ENCODE results near the gene MLXIP.

The MLXIP gene

GRCh38 chr12:122090759-122091515, 12.4 kb downstream of the MLXIP start:
- H3K9ac ChIP-seq (ENCODE audit: low read depth, low read length), result no peak overlapping the region
- peaks cover 21% of the 10 kb centered on the region for H3K4me1 ChIP-seq (ENCODE audit: insufficient read depth, low read length)
- H3K9me3 ChIP-seq (ENCODE audit: control insufficient read depth, insufficient read depth, low read length), result no peaks in the 10 kb centered on the region
- no peaks in the 10 kb centered on the region for H3K36me3 ChIP-seq (ENCODE audit: insufficient read depth, low read length)

GRCh38 chr12:122093098-122093883, 14.7 kb downstream of the MLXIP start:
- no peaks in the 10 kb centered on the region for H3K9me3 ChIP-seq (ENCODE audit: control insufficient read depth, insufficient read depth, low read length)
- H3K36me3 ChIP-seq (ENCODE audit: insufficient read depth, low read length), result no peaks in the 10 kb centered on the region
- H3K4me1 ChIP-seq (ENCODE audit: insufficient read depth, low read length), result peaks cover 24% of the 10 kb centered on the region
- H3K9ac ChIP-seq (ENCODE audit: low read depth, low read length), result no peak overlapping the region

DNA sequence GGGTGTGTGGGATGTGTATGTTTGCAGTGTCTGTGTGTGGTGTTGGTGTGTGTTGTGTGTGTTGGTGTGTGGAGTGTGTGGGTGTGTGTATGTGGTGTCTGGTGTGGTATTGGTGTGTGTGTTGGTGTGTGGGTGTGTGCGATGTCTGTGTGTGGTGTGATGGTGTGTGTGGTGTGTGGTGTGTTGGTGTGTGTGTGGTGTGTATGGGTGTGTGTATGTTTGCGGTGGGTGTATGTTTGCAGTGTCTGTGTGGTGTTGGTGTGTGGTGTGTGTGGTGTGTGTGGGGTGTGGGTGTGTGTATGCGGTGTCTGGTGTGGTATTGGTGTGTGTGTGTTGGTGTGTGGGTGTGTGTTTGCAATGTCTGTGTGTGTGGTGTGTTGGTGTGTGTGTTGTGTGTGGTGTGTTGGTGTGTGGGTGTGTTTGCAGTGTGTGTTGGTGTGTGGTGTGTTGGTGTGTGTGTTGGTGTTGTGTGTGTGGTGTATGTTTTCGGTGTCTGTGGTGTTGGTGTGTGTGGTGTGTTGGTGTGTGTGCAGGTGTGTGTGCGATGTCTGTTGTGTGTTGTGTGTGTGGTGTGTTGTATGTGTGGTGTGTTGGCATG, 15.7 kb downstream of the MLXIP start:
- peaks cover 20% of the 10 kb centered on the region for H3K4me1 ChIP-seq (ENCODE audit: insufficient read depth, low read length)
- H3K9me3 ChIP-seq (ENCODE audit: control insufficient read depth, insufficient read depth, low read length), result no peaks in the 10 kb centered on the region
- H3K36me3 ChIP-seq (ENCODE audit: insufficient read depth, low read length), result no peaks in the 10 kb centered on the region
- no peak overlapping the region for H3K9ac ChIP-seq (ENCODE audit: low read depth, low read length)

DNA sequence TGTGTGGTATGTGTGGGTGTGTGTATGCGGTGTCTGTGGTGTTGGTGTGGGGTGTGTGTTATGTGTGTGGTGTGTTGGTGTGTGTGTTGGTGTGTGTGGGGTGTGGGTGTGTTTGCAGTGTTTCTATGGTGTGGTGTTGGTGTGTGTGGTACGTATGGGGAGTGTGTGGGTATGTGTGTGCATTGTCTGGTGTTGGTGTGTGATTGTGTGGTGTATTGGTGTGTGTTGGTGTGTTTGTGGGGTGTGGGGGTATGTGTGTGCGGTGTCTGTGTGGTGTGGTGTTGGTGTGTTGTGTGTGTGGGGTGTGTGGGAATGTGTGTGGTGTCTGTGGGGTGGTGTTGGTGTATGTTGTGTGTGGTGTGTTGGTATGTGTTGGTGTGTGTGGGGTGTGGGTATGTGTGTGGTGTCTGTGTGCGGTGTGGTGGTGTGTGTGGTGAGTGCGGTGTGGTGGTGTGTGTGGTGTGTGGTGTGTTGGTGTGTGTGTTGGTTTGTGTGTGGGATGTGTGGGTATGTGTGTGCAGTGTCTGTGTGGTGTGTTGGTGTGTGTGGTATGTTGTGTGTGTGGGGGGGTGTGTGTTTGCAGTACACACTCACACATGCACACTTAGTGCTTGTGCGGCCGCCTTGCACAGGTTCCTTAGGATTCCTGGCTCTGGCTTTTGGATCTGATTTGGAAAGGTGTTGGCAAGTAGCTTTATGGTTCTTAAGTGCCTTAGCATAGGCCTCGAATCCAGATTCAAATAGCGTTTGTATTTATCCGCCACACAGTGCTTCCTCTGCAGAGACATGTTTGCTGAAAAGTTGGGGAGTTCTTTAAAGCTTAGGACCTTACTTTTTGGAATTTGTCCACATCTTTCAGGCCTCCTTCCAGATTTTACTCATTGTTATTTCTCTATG, 16.4 kb downstream of the MLXIP start:
- no peaks in the 10 kb centered on the region for H3K36me3 ChIP-seq (ENCODE audit: insufficient read depth, low read length)
- no peak overlapping the region for H3K9ac ChIP-seq (ENCODE audit: low read depth, low read length)
- H3K4me1 ChIP-seq (ENCODE audit: insufficient read depth, low read length), result peaks cover 20% of the 10 kb centered on the region
- H3K9me3 ChIP-seq (ENCODE audit: control insufficient read depth, insufficient read depth, low read length), result no peaks in the 10 kb centered on the region

- no peak overlapping the region for H3K9ac ChIP-seq (ENCODE audit: low read depth, low read length)
- H3K4me1 ChIP-seq (ENCODE audit: insufficient read depth, low read length), result peaks cover 22% of the 10 kb centered on the region
- H3K36me3 ChIP-seq (ENCODE audit: insufficient read depth, low read length), result no peaks in the 10 kb centered on the region
- no peaks in the 10 kb centered on the region for H3K9me3 ChIP-seq (ENCODE audit: control insufficient read depth, insufficient read depth, low read length)
Observed at GRCh38 chr12:122096014-122096413, 17.5 kb downstream of the MLXIP start.

- H3K4me1 ChIP-seq (ENCODE audit: insufficient read depth, low read length), result peaks cover 22% of the 10 kb centered on the region
- no peak overlapping the region for H3K9ac ChIP-seq (ENCODE audit: low read depth, low read length)
- no peaks in the 10 kb centered on the region for H3K9me3 ChIP-seq (ENCODE audit: control insufficient read depth, insufficient read depth, low read length)
- H3K36me3 ChIP-seq (ENCODE audit: insufficient read depth, low read length), result no peaks in the 10 kb centered on the region
Observed at GRCh38 chr12:122096591-122097149, 18.1 kb downstream of the MLXIP start.

DNA sequence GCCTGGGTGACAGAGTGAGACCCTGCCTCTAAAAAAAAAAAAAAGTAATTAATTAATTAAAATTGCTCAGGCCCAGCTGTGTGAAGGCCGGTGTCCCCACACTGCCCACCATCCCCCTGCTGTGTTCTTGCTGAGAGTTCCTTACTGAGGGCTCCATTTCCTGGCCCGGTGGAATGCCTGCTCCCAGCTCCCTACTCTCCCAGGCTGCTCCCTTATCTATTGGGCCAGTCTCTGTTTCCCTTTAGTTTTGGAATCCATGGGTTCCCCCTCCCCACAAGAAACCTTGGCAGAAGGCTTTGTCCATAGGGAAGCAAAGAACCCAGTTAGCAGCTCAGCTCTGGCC, 19.0 kb downstream of the MLXIP start:
- peaks cover 22% of the 10 kb centered on the region for H3K4me1 ChIP-seq (ENCODE audit: insufficient read depth, low read length)
- H3K36me3 ChIP-seq (ENCODE audit: insufficient read depth, low read length), result no peaks in the 10 kb centered on the region
- H3K9me3 ChIP-seq (ENCODE audit: control insufficient read depth, insufficient read depth, low read length), result no peaks in the 10 kb centered on the region
- H3K9ac ChIP-seq (ENCODE audit: low read depth, low read length), result no peak overlapping the region

DNA sequence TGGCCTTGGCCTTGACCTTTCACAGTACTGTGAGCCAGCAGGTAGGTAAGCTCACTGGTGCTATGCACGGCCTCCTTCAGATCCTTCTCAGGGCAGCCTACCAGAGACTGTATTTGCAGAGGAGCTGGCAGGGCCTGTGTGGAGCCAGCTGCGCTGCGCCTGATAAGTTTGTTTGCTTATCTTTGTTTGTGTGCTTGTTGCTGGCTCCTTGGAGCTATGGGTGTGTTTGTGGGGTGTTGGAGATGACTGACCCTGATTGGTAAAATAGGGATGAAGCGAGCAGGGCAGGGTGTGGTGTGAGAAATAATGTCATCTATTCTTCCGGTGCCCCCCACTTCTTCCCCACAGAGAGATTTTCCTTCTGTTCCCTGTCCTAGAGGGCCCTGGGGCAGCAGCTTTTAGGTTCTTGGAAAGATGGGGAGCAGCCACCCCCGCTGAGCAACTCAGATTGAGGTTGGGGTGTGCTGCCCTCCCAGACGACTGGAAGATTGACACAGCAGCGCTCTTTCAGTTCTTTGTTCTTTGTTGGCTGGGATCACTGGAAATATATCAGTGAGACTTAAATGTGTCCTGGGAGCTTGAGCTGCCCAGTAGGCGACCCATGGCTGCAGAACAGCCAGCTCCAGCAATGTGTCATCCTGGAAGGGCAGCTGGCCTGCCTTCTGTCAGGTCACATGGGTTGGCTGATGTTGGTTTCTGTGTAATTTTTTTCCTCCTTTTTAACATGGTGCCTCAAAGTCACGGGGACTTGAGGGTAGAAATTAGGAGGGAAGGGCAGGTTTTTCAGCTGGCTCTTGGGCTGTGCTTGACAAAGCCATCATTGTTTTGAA, 19.6 kb downstream of the MLXIP start:
- Histone ChIP-seq H3K4me1 (ENCODE audit: insufficient read depth, low read length) (peaks cover 22% of the 10 kb centered on the region), H3K9me3 (ENCODE audit: control insufficient read depth, insufficient read depth, low read length) (no peaks in the 10 kb centered on the region), H3K36me3 (ENCODE audit: insufficient read depth, low read length) (no peaks in the 10 kb centered on the region), H3K9ac (ENCODE audit: low read depth, low read length) (no peak overlapping the region)

DNA sequence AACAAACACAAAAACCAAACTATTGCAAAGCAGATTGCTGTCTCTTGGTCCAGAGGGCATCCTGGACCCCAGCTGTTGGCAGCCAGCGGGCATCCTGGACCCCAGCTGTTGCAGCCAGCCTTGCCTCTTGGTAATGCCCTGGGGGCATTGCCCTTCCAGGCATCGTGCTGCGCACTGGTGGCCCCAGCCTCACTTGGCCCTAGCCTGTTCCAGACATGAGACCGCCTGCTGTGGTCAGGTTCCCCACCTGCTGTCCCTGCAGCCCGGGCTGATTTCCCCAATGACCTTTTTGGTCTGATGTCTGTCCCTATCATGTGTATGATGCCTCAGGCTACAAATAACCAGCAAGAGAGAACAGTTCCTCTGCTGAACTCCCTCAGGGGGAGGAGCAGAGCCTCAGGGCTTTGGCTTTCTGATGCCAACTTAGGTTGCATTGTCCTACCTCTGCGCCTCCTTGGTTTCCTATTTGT, 20.8 kb downstream of the MLXIP start:
- Histone ChIP-seq H3K4me1 (ENCODE audit: insufficient read depth, low read length) (peaks cover 22% of the 10 kb centered on the region), H3K36me3 (ENCODE audit: insufficient read depth, low read length) (no peaks in the 10 kb centered on the region), H3K9me3 (ENCODE audit: control insufficient read depth, insufficient read depth, low read length) (no peaks in the 10 kb centered on the region), H3K9ac (ENCODE audit: low read depth, low read length) (no peak overlapping the region)

DNA sequence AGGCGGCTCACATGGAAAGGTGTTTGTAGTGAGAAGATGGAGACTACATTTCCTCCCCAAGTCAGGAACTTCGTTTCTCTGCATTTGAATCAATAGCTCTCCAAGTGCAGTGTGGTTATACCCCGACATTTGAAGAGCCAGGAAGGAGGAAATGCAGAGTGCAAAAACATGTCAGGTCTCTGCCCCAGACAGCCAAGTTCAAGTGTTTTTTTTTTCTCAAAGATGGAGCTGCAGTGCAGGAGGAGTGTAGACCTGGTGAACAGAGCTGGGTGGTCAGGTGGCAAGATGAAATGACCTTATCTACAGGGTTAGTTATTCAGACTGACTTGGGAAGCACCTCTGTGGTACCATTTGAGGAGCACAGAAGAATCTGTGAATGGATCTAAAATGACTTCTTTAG, 21.3 kb downstream of the MLXIP start:
- Histone ChIP-seq H3K36me3 (ENCODE audit: insufficient read depth, low read length) (no peaks in the 10 kb centered on the region), H3K9me3 (ENCODE audit: control insufficient read depth, insufficient read depth, low read length) (no peaks in the 10 kb centered on the region), H3K4me1 (ENCODE audit: insufficient read depth, low read length) (peaks cover 22% of the 10 kb centered on the region), H3K9ac (ENCODE audit: low read depth, low read length) (no peak overlapping the region)

- Histone ChIP-seq H3K4me1 (ENCODE audit: insufficient read depth, low read length) (peaks cover 22% of the 10 kb centered on the region), H3K9ac (ENCODE audit: low read depth, low read length) (no peak overlapping the region), H3K9me3 (ENCODE audit: control insufficient read depth, insufficient read depth, low read length) (no peaks in the 10 kb centered on the region), H3K36me3 (ENCODE audit: insufficient read depth, low read length) (no peaks in the 10 kb centered on the region)
Observed at GRCh38 chr12:122100568-122100967, 22.0 kb downstream of the MLXIP start.

DNA sequence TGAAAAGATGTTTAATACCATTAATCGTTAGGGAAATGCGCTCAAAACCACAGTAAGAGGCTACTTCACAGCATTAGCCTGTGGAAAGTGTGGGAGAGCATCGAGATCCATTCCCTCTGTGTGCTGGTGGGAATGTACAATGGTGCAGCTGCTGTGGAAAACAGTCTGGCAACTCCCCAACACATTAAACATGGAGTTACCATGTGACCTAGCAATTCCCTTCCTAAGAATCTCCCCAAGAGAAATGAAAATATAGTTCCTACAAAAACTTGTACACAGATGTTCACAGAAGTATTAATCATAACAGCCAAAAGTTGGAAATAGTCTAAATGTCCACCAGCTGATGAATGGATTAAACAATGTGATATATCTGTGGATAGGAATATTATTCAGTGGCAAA, 23.8 kb downstream of the MLXIP start:
- Histone ChIP-seq H3K9me3 (ENCODE audit: control insufficient read depth, insufficient read depth, low read length) (no peaks in the 10 kb centered on the region), H3K4me1 (ENCODE audit: insufficient read depth, low read length) (peaks cover 22% of the 10 kb centered on the region), H3K9ac (ENCODE audit: low read depth, low read length) (no peak overlapping the region), H3K36me3 (ENCODE audit: insufficient read depth, low read length) (no peaks in the 10 kb centered on the region)

- Histone ChIP-seq H3K36me3 (ENCODE audit: insufficient read depth, low read length) (no peaks in the 10 kb centered on the region), H3K9me3 (ENCODE audit: control insufficient read depth, insufficient read depth, low read length) (no peaks in the 10 kb centered on the region), H3K4me1 (ENCODE audit: insufficient read depth, low read length) (peaks cover 3% of the 10 kb centered on the region), H3K9ac (ENCODE audit: low read depth, low read length) (no peak overlapping the region)
Observed at GRCh38 chr12:122104844-122105243, 26.3 kb downstream of the MLXIP start.

Data from ES-I3 (cell line).